ENCODE measurements around the gene MAGI3.

MAGI3 gene

DNA sequence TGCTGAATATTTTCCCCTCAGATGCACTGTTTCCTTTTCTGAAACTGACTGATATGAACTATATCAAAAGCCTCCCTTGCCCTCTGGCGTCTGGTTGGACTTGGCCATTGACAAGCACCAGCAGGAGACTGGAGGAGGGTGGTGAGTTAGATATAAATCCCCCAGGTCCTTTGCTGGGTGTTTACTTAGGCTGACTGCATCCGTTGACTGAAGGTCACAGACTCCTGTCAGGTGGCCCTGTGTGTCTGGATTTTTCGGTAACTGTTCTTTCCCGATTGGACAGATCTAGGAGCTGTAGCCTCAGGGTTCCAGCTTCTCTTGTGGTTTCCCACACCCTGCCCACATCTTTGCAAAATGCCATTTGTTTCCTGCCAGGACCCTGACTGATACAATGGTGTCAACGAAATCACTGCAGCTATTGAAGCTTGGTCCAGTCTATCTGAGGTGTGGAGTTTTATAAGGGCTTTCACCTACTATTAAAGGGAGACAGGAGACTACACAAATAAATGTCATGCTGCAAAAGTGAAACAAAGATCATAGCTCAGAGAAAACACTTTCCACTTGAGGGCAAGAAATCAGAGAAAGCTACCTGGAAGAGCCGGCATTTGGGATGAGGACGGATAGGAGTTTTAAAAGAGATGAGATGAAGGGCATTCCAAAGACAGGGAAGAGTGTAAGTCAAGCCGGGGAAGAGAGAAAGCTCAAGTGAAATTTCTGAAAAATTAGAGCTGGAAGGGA lies 1.5 kb upstream of the MAGI3 start:
- Histone ChIP-seq H3K9ac (ENCODE audit: low read length) (peak overlapping the region; percentile 73), H3K27ac (ENCODE audit: low read depth, low read length) (no peak overlapping the region)

DNA sequence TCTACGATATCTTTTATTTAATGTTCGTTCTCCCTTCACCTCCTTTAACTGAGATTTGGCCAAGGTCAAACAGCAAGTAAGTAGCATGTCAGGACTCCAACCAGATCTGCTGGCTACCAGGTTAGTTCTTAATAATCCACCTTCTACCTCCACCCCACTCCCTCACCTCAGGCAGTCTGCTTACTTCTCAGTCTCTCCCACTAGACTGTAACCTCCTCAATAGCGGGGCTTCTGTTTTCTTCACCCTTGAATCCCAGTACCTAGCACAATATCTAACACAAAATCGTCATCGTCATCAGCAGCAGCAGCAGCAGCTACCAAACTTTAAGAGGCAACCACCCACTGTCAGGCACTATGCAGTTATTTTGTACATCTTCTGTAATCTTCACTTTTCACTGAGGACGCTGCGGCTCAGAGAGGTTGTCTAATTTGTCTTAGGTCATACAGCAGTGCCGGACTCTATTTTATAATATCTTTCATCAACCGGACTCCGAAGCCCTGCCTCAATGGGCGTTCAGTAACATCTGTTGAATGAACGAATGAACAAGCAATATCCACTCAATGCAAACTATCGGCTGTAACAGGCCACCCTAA lies 859 bp upstream of the MAGI3 start:
- 0 out of 2 replicates have a peak overlapping the region, but pooled peaks have one; percentile 11 for H3K27ac ChIP-seq (ENCODE audit: low read depth, low read length)

More for the DNA sequence above, 1.5 kb upstream of the MAGI3 start:
- Histone ChIP-seq H3K36me3 (ENCODE audit: control insufficient read depth, insufficient read depth, low read length) (no peaks in the 10 kb centered on the region), H3K4me1 (ENCODE audit: control insufficient read depth, insufficient read depth, low read length) (peaks cover 13% of the 10 kb centered on the region), H3K27me3 (ENCODE audit: control insufficient read depth, insufficient read depth, low read length) (peaks cover 8% of the 10 kb centered on the region), H3K4me3 (ENCODE audit: low read depth, low read length) (peak overlapping the region; percentile 87), H3K9me3 (ENCODE audit: control insufficient read depth, insufficient read depth, low read depth, low read length) (peaks cover 3% of the 10 kb centered on the region; the same call in 1 of the 2 replicates)

DNA sequence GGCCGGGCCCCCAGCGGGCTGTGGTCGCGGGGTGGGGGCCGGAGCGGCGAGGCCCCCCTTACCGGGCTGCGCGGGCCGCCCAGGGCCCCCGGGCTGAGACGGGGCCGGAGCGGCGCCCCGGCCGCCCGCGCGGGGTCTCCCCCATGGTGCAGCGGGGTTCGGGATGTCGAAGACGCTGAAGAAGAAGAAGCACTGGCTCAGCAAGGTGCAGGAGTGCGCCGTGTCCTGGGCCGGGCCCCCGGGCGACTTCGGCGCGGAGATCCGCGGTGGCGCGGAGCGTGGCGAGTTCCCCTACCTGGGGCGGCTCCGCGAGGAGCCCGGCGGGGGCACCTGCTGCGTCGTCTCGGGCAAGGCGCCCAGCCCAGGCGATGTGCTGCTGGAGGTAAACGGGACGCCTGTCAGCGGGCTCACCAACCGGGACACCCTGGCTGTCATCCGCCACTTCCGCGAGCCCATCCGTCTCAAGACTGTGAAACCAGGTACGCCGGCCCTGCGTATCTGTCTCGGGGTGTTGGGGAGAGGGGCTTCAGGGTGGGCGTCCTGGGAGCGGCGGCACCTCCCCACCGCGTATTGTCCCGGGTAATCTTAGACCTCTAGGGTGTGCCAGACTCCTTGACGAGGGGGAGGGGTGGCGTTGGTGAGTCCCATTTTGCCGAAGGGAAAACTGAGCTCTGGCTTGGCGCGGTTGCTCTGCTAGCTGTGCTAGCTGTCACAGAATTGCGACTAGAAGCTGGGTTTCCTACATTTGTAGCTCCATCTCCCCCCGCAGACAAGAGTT lies 745 bp downstream of the MAGI3 start:
- H3K9ac ChIP-seq (ENCODE audit: low read length), result peak overlapping the region; percentile 74
- H3K27me3 ChIP-seq (ENCODE audit: control insufficient read depth, insufficient read depth, low read length), result peaks cover 8% of the 10 kb centered on the region
- peaks cover 13% of the 10 kb centered on the region for H3K4me1 ChIP-seq (ENCODE audit: control insufficient read depth, insufficient read depth, low read length)
- peaks cover 3% of the 10 kb centered on the region; the same call in 1 of the 2 replicates for H3K9me3 ChIP-seq (ENCODE audit: control insufficient read depth, insufficient read depth, low read depth, low read length)
- H3K4me3 ChIP-seq (ENCODE audit: low read depth, low read length), result peak overlapping the region; percentile 87
- H3K36me3 ChIP-seq (ENCODE audit: control insufficient read depth, insufficient read depth, low read length), result no peaks in the 10 kb centered on the region
- H3K27ac ChIP-seq (ENCODE audit: low read depth, low read length), result peak overlapping the region; percentile 61; the same call in 1 of the 2 replicates

More for the DNA sequence above, 859 bp upstream of the MAGI3 start:
- no peaks in the 10 kb centered on the region for H3K36me3 ChIP-seq (ENCODE audit: control insufficient read depth, insufficient read depth, low read length)
- H3K27me3 ChIP-seq (ENCODE audit: control insufficient read depth, insufficient read depth, low read length), result peaks cover 8% of the 10 kb centered on the region
- H3K4me1 ChIP-seq (ENCODE audit: control insufficient read depth, insufficient read depth, low read length), result peaks cover 13% of the 10 kb centered on the region
- peaks cover 3% of the 10 kb centered on the region; the same call in 1 of the 2 replicates for H3K9me3 ChIP-seq (ENCODE audit: control insufficient read depth, insufficient read depth, low read depth, low read length)
- peak overlapping the region; percentile 87 for H3K4me3 ChIP-seq (ENCODE audit: low read depth, low read length)
- peak overlapping the region; percentile 73 for H3K9ac ChIP-seq (ENCODE audit: low read length)

DNA sequence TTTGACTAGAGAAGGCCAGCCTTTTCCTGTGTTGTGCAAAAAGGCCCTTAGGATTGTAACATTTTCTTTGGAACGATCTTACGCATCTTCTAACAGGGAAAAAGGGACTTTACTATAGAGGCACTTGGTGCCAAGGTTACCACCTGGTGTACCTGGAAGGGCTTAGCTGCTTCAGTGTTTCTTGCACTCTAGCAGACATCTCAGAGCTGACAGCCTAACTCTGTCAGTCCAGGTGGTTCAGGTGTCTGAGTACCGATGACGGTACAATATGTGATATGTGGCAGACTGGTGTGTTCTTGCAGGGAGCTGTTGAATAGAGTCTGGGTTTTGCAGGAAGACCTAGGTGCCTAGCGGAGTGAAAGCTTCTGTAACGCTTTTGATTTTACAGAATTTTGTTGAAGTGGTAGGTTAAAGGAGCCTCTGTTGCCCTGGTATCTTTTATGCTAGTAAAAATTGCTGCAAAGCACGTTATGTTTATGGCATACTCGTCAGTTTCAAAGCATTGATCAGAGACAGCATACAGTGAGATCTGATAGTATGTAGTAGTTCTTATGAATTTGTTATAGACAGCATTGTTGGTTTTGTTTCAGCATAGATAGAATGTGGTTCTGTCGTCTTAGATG lies 1.4 kb downstream of the MAGI3 start:
- H3K4me1 ChIP-seq (ENCODE audit: control insufficient read depth, insufficient read depth, low read length), result peaks cover 13% of the 10 kb centered on the region
- peak overlapping the region; percentile 54 for H3K9ac ChIP-seq (ENCODE audit: low read length)
- peak overlapping the region; percentile 87 for H3K4me3 ChIP-seq (ENCODE audit: low read depth, low read length)
- H3K27me3 ChIP-seq (ENCODE audit: control insufficient read depth, insufficient read depth, low read length), result peaks cover 8% of the 10 kb centered on the region
- H3K9me3 ChIP-seq (ENCODE audit: control insufficient read depth, insufficient read depth, low read depth, low read length), result peaks cover 3% of the 10 kb centered on the region; the same call in 1 of the 2 replicates
- H3K27ac ChIP-seq (ENCODE audit: low read depth, low read length), result no peak overlapping the region
- no peaks in the 10 kb centered on the region for H3K36me3 ChIP-seq (ENCODE audit: control insufficient read depth, insufficient read depth, low read length)

DNA sequence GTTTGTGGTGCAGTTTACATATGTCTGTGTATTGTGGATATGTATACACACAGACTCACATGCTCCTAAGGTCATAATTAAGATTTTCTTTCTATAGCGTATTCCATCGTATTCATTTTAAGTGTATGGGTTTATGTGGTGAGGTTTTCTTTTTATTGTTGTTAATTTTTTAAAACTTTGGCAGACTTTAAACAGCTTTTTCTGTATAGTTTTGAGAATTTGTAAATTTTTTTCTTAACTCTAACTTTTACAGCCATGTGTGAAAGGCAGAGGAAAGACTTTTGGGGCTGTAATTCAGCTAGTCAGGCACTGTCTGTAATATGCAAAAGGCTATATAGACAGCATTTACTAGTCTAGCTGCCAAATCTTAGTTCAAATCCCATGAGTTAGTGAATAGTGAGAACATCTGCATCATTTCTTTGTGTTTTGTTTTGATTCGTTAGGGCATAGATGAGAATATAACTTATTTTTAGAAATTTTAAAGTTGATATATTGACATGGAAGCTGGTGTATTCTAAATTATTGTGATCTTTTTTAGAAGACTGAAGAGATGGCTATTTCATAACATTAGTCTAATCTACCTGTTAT lies 2.3 kb downstream of the MAGI3 start:
- peak overlapping the region; percentile 87 for H3K4me3 ChIP-seq (ENCODE audit: low read depth, low read length)
- H3K4me1 ChIP-seq (ENCODE audit: control insufficient read depth, insufficient read depth, low read length), result peaks cover 13% of the 10 kb centered on the region
- H3K27me3 ChIP-seq (ENCODE audit: control insufficient read depth, insufficient read depth, low read length), result peaks cover 8% of the 10 kb centered on the region
- H3K27ac ChIP-seq (ENCODE audit: low read depth, low read length), result no peak overlapping the region
- H3K36me3 ChIP-seq (ENCODE audit: control insufficient read depth, insufficient read depth, low read length), result no peaks in the 10 kb centered on the region
- no peak overlapping the region for H3K9ac ChIP-seq (ENCODE audit: low read length)
- H3K9me3 ChIP-seq (ENCODE audit: control insufficient read depth, insufficient read depth, low read depth, low read length), result peaks cover 3% of the 10 kb centered on the region; the same call in 1 of the 2 replicates

DNA sequence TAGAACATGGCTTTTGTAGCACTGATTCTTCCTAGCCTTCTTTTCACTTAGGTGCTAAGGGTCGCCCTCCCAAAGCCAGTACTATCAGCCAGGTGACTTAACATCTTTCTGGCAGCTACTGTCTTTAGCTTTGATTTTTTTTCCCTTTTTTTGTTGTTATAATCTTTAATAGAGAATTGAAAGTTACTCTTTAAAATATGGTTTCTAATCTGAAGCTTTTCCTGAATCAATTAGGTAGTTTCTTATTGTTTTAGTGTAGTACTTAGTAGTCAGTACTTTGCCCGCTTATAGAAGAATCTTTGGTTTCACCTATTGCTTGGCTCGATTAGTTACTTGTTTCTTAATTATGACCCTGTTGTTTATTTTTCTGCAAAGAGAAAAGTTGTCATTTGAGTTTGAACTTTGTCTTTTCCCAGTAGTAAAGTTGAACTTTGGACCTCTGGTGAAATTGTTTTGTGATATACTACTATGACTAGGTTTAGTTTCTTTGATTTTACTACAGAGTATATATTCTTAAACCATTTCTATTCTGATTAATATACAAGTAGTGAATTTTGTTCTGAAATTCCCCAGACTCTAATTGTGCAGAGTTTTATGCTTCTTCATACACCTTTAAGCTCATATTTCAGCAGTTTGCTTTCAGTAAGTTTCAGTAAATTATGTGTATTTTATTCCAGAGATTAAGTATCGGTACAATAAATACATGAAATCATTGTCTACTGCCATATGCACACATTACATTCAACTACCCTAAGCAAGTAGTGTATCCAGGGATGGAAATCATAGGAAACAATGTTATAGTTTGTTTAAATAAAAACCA lies 3.9 kb downstream of the MAGI3 start:
- H3K27ac ChIP-seq (ENCODE audit: low read depth, low read length), result no peak overlapping the region
- H3K9ac ChIP-seq (ENCODE audit: low read length), result no peak overlapping the region
- H3K4me3 ChIP-seq (ENCODE audit: low read depth, low read length), result no peak overlapping the region
- H3K27me3 ChIP-seq (ENCODE audit: control insufficient read depth, insufficient read depth, low read length), result peaks cover 8% of the 10 kb centered on the region
- peaks cover 6% of the 10 kb centered on the region for H3K4me1 ChIP-seq (ENCODE audit: control insufficient read depth, insufficient read depth, low read length)
- no peaks in the 10 kb centered on the region for H3K9me3 ChIP-seq (ENCODE audit: control insufficient read depth, insufficient read depth, low read depth, low read length)
- H3K36me3 ChIP-seq (ENCODE audit: control insufficient read depth, insufficient read depth, low read length), result no peaks in the 10 kb centered on the region

DNA sequence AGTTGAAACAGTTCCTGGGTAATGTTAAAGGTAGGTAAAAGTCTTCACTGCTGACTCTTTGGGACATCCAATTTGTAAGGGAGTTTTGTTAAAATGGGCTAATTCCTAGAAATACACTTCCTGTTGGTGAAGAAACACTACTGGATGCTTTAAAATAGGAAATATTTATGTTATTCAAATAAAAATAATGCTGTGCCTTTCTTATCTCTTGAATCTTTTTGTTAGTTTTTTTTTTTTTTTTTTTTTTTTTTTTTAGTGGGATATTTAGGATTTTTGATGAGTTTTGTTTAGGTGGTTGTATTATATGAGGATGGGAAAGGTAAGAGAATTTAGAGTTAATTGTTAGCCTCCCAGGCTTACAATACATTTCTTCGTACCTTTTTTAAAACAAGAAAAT lies 4.5 kb downstream of the MAGI3 start:
- no peak overlapping the region for H3K9ac ChIP-seq (ENCODE audit: low read length)
- H3K9me3 ChIP-seq (ENCODE audit: control insufficient read depth, insufficient read depth, low read depth, low read length), result no peaks in the 10 kb centered on the region
- peaks cover 6% of the 10 kb centered on the region for H3K4me1 ChIP-seq (ENCODE audit: control insufficient read depth, insufficient read depth, low read length)
- H3K4me3 ChIP-seq (ENCODE audit: low read depth, low read length), result no peak overlapping the region
- H3K36me3 ChIP-seq (ENCODE audit: control insufficient read depth, insufficient read depth, low read length), result no peaks in the 10 kb centered on the region
- H3K27ac ChIP-seq (ENCODE audit: low read depth, low read length), result no peak overlapping the region
- peaks cover 8% of the 10 kb centered on the region for H3K27me3 ChIP-seq (ENCODE audit: control insufficient read depth, insufficient read depth, low read length)

DNA sequence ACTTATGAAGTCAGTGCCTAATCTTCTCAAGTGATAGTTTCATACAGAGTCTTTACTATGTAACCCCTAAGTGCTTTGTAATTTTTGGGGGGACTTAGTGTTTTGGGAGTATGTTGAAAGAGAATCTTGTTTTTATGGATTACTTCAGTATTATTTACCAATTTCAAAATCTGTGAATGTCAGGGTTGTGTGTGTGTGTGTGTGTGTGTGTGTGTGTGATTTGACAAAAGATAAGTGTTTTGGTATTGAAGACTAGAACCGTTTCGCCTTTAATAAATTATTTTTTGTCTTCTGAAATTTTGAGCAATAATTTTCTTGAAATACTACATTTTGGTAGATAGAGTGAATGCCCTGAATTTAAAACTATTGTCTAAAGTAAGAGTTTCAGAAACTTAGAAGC lies 5.8 kb downstream of the MAGI3 start:
- Histone ChIP-seq H3K4me1 (ENCODE audit: control insufficient read depth, insufficient read depth, low read length) (peaks cover 6% of the 10 kb centered on the region), H3K27me3 (ENCODE audit: control insufficient read depth, insufficient read depth, low read length) (peaks cover 8% of the 10 kb centered on the region), H3K9me3 (ENCODE audit: control insufficient read depth, insufficient read depth, low read depth, low read length) (no peaks in the 10 kb centered on the region)

DNA sequence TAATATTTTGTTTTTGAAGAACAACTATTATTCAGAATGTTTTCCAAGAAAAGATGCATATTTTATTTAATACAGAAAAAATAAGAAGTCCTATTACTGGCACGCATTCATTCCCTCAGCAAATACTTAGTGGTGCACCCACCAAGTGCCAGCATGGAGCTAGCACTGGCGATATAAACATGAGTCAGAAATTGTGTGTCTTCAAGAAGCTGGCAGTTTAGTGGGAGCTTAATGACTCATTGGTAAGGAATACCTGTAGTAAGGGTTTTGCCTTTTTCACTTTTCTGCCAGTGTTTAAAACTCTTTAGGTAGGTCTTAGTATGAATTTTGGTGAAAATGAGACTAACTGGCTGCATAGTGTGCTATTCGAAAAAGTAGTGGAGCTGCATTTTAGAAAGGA lies 6.3 kb downstream of the MAGI3 start:
- no peak overlapping the region for H3K9ac ChIP-seq (ENCODE audit: low read length)
- no peaks in the 10 kb centered on the region for H3K36me3 ChIP-seq (ENCODE audit: control insufficient read depth, insufficient read depth, low read length)
- H3K4me1 ChIP-seq (ENCODE audit: control insufficient read depth, insufficient read depth, low read length), result peaks cover 6% of the 10 kb centered on the region
- H3K27ac ChIP-seq (ENCODE audit: low read depth, low read length), result no peak overlapping the region
- H3K4me3 ChIP-seq (ENCODE audit: low read depth, low read length), result no peak overlapping the region
- peaks cover 6% of the 10 kb centered on the region for H3K27me3 ChIP-seq (ENCODE audit: control insufficient read depth, insufficient read depth, low read length)
- no peaks in the 10 kb centered on the region for H3K9me3 ChIP-seq (ENCODE audit: control insufficient read depth, insufficient read depth, low read depth, low read length)

More for the DNA sequence above, 5.8 kb downstream of the MAGI3 start:
- no peak overlapping the region for H3K27ac ChIP-seq (ENCODE audit: low read depth, low read length)
- H3K4me3 ChIP-seq (ENCODE audit: low read depth, low read length), result no peak overlapping the region
- H3K9ac ChIP-seq (ENCODE audit: low read length), result no peak overlapping the region
- H3K36me3 ChIP-seq (ENCODE audit: control insufficient read depth, insufficient read depth, low read length), result no peaks in the 10 kb centered on the region
